Loucy (cell line): Measurements from ENCODE around the gene UPK1A.

Experiments used
- EZH2phosphoT487 ChIP-seq: fragments of 200-600 bp; IDR thresholded peaks from 2 replicates; pipeline ENCODE4 v1.6.1; 2018; ENCODE audit warnings: antibody characterized with exemption, mild to moderate bottlenecking, moderate library complexity, borderline replicate concordance
- TF ChIP-seq, protein P1 (sequence below): fragments of 200-600 bp; sonication (generic); conservative IDR thresholded peaks from 2 replicates; pipeline ENCODE4 v1.5.1; 2014; ENCODE audit warnings: mild to moderate bottlenecking, antibody characterized with exemption, low read length

DNA sequence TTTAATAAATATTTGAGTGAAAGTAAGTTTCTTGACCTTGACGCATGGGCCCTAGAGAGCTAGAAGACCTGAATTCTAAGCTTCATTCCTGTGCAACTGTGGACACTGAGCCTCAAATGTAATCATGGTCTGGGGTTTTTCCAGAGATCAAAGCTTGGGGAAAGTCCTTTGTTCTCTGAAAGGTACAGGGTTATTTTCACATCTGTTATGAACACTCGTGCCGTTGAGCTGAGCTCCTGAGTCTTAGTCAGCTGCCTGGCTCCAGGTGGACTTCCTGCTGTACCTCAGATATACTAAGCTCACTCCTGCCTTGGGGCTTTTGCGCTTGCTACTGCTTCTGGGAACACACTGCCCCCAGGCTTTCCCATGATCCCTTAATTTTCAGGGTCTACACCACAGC lies 30.5 kb downstream of the UPK1A start:
- TF ChIP-seq, protein P1, sequence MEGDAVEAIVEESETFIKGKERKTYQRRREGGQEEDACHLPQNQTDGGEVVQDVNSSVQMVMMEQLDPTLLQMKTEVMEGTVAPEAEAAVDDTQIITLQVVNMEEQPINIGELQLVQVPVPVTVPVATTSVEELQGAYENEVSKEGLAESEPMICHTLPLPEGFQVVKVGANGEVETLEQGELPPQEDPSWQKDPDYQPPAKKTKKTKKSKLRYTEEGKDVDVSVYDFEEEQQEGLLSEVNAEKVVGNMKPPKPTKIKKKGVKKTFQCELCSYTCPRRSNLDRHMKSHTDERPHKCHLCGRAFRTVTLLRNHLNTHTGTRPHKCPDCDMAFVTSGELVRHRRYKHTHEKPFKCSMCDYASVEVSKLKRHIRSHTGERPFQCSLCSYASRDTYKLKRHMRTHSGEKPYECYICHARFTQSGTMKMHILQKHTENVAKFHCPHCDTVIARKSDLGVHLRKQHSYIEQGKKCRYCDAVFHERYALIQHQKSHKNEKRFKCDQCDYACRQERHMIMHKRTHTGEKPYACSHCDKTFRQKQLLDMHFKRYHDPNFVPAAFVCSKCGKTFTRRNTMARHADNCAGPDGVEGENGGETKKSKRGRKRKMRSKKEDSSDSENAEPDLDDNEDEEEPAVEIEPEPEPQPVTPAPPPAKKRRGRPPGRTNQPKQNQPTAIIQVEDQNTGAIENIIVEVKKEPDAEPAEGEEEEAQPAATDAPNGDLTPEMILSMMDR = no peak
- TF ChIP-seq EZH2phosphoT487 = no peak
